OCI-LY7 (cell line): Measurements from ENCODE around the gene MMP19. TPM values are rescaled to one million over a fixed set of nuclear protein-coding genes. Genes with fewer than 3 reads are reported as not detected.

Source experiments
- BruUV-seq: library from RNA; stranded (reverse); fragments of 400-500 nt; replicated peaks from 2 replicates; lab custom pipeline; 2021; lab: Mats Ljungman, UMichigan
- CTCF ChIA-PET: fragments of 300-600 bp; sonication (Branson Sonifier 250); formaldehyde crosslinking; loops from one replicate; lab custom pipeline; 2022; ENCODE audit warnings: antibody characterized with exemption; ENCODE audit not compliant: unreplicated experiment; lab: Charles Lee
- POLR2A ChIA-PET: fragments of 300-600 bp; sonication (Branson Sonifier 250); formaldehyde crosslinking; loops from one replicate; lab custom pipeline; 2022; ENCODE audit warnings: antibody characterized with exemption; lab: Charles Lee
- DNase-seq: peaks from one replicate; pipeline ENCODE4 v3.0.0-alpha.2; 2015; ENCODE audit warnings: low spot score
- H2AFZ ChIP-seq: fragments of 200-600 bp; sonication (generic), shearing (Covaris generic); 2 replicates; pipeline ENCODE4 v1.6.1; 2014; ENCODE audit warnings: mild to moderate bottlenecking, antibody characterized with exemption, low read length, moderate library complexity
- H3K27ac ChIP-seq: fragments of 200-600 bp; sonication (generic); 2 replicates; pipeline ENCODE4 v1.5.1; 2014; ENCODE audit warnings: mixed run types, low read depth, mild to moderate bottlenecking, moderate library complexity, low read length, inconsistent platforms; ENCODE audit not compliant: poor library complexity, severe bottlenecking
- H3K36me3 ChIP-seq: fragments of 200-600 bp; sonication (generic); 2 replicates; pipeline ENCODE4 v1.6.1; 2014; ENCODE audit warnings: mild to moderate bottlenecking, antibody characterized with exemption, low read length, moderate library complexity, mixed read lengths; ENCODE audit not compliant: insufficient read depth
- H3K4me1 ChIP-seq: fragments of 200-600 bp; sonication (generic); 2 replicates; pipeline ENCODE4 v1.5.1; 2014; ENCODE audit warnings: mild to moderate bottlenecking, low read length; ENCODE audit not compliant: insufficient read depth, poor library complexity, severe bottlenecking
- H3K4me2 ChIP-seq: fragments of 200-600 bp; sonication (generic); 2 replicates; pipeline ENCODE4 v1.6.1; 2014; ENCODE audit warnings: mild to moderate bottlenecking, low read length
- H3K4me3 ChIP-seq: fragments of 200-600 bp; sonication (generic); 2 replicates; pipeline ENCODE4 v1.5.1; 2014; ENCODE audit warnings: mild to moderate bottlenecking, low read depth, low read length; ENCODE audit not compliant: poor library complexity, severe bottlenecking
- H3K79me2 ChIP-seq: fragments of 200-600 bp; sonication (generic); 2 replicates; pipeline ENCODE4 v1.6.1; 2016; ENCODE audit warnings: low read depth, mild to moderate bottlenecking, low read length, moderate library complexity, mixed read lengths; ENCODE audit not compliant: insufficient read depth
- H3K9me2 ChIP-seq: fragments of 200-600 bp; sonication (generic); 2 replicates; pipeline ENCODE4 v1.6.1; 2016; ENCODE audit warnings: mild to moderate bottlenecking, low read length, mixed read lengths; ENCODE audit not compliant: insufficient read depth
- H3K9me3 ChIP-seq: fragments of 200-600 bp; sonication (generic); 2 replicates; pipeline ENCODE4 v1.6.1; 2014; ENCODE audit warnings: mild to moderate bottlenecking, mixed run types, low read length, mixed read lengths
- H4K20me1 ChIP-seq: fragments of 200-600 bp; sonication (generic); 2 replicates; pipeline ENCODE4 v1.6.1; 2014; ENCODE audit warnings: mild to moderate bottlenecking, antibody characterized with exemption, low read length, moderate library complexity, mixed read lengths; ENCODE audit not compliant: insufficient read depth
- CTCF ChIP-seq: fragments of 200-600 bp; sonication (generic); conservative IDR thresholded peaks from 2 replicates; pipeline ENCODE4 v1.5.1; 2014; ENCODE audit warnings: mild to moderate bottlenecking, antibody characterized with exemption, low read length, moderate library complexity, mixed read lengths
- EZH2phosphoT487 ChIP-seq: fragments of 200-600 bp; sonication (generic); IDR thresholded peaks from 2 replicates; pipeline ENCODE4 v1.6.1; 2018; ENCODE audit warnings: low read depth, borderline replicate concordance, mild to moderate bottlenecking, mixed run types, antibody characterized with exemption, low read length, moderate library complexity, mixed read lengths
- intact Hi-C: fragments of 100-400 bp; cut with micrococcal nuclease; formaldehyde crosslinking; loops from one replicate; pipeline ENCODE4 v1.10.0; 2022; ENCODE audit not compliant: unreplicated experiment
- total RNA-seq, 2 experiments: library from RNA; depleted of rRNA in 1 of 2; stranded (reverse); fragments of >200 nt in 1 of 2; shearing (Covaris generic) in 1 of 2; gene quantifications; 2 replicates each; pipeline ENCODE4 v1.2.3, GENCODE V29; 2014 to 2022

The MMP19 gene
- total RNA-seq, 2 experiments from 2014 or later, result not detected

GRCh38 chr12:55809274-55809673 lies 33.5 kb downstream of the MMP19 start:
- POLR2A ChIA-PET, result interaction anchor here (1.0 to 2.2 kb wide), 2 partner anchors 8 to 15 kb away, joined by 3 to 6 read pairs; partner anchors contain the start of genes ORMDL2 and SARNP
- Histone ChIP-seq H3K4me2 (no peak overlapping the region), H2AFZ (no peak overlapping the region), H3K9me2 (no peaks in the 10 kb centered on the region), H3K79me2 (peaks cover 100% of the 10 kb centered on the region), H3K36me3 (peaks cover 88% of the 10 kb centered on the region), H3K4me3 (no peak overlapping the region), H4K20me1 (peaks cover 13% of the 10 kb centered on the region), H3K27ac (no peak overlapping the region), H3K4me1 (peaks cover under 1% of the 10 kb centered on the region), H3K9me3 (no peaks in the 10 kb centered on the region)
- no peak for DNase-seq
- no TSS peak for BruUV-seq
- CTCF ChIA-PET, result no interaction called here
- no peak for TF ChIP-seq CTCF
- no peak for TF ChIP-seq EZH2phosphoT487
- intact Hi-C loops, result no loop called here

- Histone ChIP-seq H3K9me2 (no peaks in the 10 kb centered on the region), H3K4me3 (no peak overlapping the region), H3K27ac (no peak overlapping the region), H3K9me3 (no peaks in the 10 kb centered on the region), H3K4me2 (no peak overlapping the region), H4K20me1 (peaks cover 14% of the 10 kb centered on the region), H3K79me2 (peaks cover 99% of the 10 kb centered on the region), H3K4me1 (no peaks in the 10 kb centered on the region), H2AFZ (no peak overlapping the region), H3K36me3 (peaks cover 88% of the 10 kb centered on the region)
- no peak for DNase-seq
- POLR2A ChIA-PET, result interaction anchor here (0.6 to 1.4 kb wide), 5 partner anchors 9 to 68 kb away, joined by 3 to 4 read pairs (median 4); partner anchors contain the start of genes ORMDL2 and SARNP
- CTCF ChIA-PET, result no interaction called here
- TF ChIP-seq CTCF (no peak), EZH2phosphoT487 (no peak)
- intact Hi-C loops, result no loop called here
- BruUV-seq, result no TSS peak
Observed at GRCh38 chr12:55806982-55807381, 35.8 kb downstream of the MMP19 start.

GRCh38 chr12:55797550-55797949 lies 45.2 kb downstream of the MMP19 start:
- no TSS peak for BruUV-seq
- no peak for DNase-seq
- peaks cover 98% of the 10 kb centered on the region for H3K36me3 ChIP-seq
- no peaks in the 10 kb centered on the region for H3K4me1 ChIP-seq
- H2AFZ ChIP-seq, result no peak overlapping the region
- H3K9me3 ChIP-seq, result no peaks in the 10 kb centered on the region
- intact Hi-C loops, result loop anchor here (1.0 kb wide), 2 partner anchors 54 to 58 kb away; partner anchors contain the start of gene GDF11
- no peaks in the 10 kb centered on the region for H3K9me2 ChIP-seq
- H3K27ac ChIP-seq, result no peak overlapping the region
- TF ChIP-seq EZH2phosphoT487 (no peak), CTCF (no peak)
- H3K4me2 ChIP-seq, result no peak overlapping the region
- CTCF ChIA-PET, result no interaction called here
- no peak overlapping the region for H3K4me3 ChIP-seq
- POLR2A ChIA-PET, result interaction anchor here (0.6 kb wide), 1 partner anchor 9 kb away, joined by 3 read pairs; no protein-coding TSS in a partner anchor
- H4K20me1 ChIP-seq, result peaks cover 7% of the 10 kb centered on the region; the same call in 1 of the 2 replicates
- H3K79me2 ChIP-seq, result peaks cover 20% of the 10 kb centered on the region; the same call in 1 of the 2 replicates
